CD4-positive, alpha-beta T cell treated with Interleukin-15 for 1 hour (primary cell): ENCODE results near the gene GLT8D2.

Experiments used
- DNase-seq: peaks from one replicate; pipeline ENCODE4 v3.0.0-alpha.2; 2020

Gene GLT8D2

GRCh38 chr12:104049903-104050356 lies at the start of gene GLT8D2:
TSS of gene GLT8D2 (minus strand) at chr12:104050187. CDS start at chr12:104019648, 30,539 bp downstream.
- DNase-seq: no peak

DNA sequence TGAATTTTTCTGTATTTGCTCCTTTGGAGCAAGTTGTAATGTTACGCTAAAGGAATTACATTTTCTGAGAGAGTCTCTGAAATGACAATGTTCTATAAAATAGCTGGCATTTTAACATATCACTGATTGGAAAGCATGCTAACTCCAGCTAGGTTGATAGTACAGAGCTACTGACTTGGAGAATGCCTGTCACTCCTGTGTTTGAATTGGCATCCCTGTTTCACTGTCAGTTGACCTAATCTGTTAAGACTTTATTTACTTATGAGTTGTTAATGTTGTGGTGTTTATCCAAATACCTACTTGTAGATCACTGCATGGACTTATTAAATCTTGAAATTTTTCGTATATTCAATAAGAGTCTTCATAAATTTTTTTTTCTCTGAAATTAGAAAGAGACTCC lies 48.0 kb upstream of the GLT8D2 start:
- DNase-seq: no peak

DNA sequence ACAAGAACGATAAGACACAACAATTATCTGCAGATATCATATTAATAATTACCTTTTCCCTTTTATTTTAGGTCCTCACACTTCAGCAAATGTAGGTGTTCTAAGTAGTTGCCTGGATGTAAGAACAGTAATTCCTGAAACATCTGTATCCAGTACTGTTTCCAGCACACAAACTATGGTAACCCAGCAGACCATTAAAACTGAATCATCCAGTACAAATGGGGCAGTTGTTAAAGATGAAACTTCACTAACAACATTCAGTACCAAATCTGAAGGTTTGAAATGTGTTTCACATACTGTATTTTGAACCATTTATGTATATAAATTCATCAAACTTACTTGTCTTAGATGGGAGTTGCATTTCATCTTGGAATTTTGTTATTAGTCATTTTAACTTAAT lies 45.3 kb upstream of the GLT8D2 start:
- no peak for DNase-seq

GRCh38 chr12:104094284-104094683 lies 44.3 kb upstream of the GLT8D2 start:
- no peak for DNase-seq

DNA sequence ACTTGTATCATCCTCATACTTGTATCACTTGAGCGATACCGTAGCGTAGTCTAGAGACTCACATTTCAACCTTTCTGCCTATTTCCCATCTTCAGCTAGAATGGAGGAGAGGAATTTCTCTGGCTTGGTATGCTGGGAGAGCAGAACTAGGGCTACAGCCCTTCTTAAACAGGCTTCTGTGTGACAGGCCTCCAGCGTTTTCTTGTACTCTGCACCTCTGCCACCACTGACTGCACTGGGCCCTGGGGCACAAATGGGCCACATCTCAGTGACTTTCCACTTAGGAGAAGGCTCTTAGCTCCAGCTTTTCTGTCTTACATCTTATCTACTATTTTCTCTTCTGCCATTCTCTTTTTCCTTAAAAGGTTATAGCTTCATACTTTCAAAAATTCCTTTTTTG lies 41.1 kb upstream of the GLT8D2 start:
- no peak for DNase-seq

GRCh38 chr12:104090685-104091084 lies 40.7 kb upstream of the GLT8D2 start:
- DNase-seq: no peak

DNA sequence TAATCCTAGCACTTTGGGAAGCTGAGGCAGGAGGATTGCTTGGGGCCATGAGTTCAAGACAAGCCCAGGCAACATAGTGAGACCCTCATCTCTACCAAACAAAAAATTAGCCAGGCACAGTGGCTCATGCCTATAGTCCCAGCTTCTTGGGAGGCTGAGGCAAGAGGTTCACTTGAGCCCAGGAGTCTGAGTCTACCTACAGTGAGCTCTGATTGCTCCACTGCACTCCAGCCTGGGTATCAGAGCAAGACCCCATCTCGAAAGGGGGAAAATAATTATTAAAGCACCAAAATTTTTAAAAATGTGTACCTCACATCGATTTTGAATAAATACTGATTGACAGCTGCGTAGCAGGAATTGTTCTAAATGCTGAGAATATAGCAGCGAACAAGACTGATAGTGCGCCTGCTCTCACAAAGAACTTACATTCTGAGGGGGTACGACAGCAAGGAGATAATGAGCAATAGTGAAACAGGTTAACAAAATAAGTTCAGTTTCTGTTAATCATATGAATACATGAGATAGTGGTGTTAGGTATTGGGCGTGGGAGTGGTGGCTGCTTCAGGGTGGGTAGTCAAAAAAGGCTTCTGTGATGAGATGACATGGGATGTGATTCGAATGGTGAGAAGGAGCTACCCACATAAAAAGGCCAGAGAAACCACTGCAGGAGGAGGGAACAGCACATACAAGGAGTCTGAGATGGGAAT lies 33.9 kb upstream of the GLT8D2 start:
- DNase-seq: no peak

DNA sequence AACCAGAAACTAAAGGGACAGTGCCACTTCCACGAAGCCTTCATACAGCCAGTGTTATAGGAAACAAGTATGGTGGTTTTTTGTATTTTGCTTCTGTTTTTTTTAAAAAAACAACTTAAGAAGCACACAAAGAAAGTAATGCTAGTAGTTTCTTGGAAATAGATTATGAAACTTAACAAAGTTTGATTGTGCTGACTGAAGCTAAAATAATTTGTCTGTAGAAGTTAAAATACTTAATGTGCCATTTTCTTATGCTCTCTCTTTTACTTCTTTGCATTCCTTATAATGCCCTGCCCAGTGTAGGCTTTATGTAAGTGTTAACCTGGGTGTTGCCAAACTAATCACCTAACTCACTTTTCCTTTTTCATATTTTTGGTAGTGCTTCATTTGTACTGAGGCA lies 30.8 kb upstream of the GLT8D2 start:
- no peak for DNase-seq

DNA sequence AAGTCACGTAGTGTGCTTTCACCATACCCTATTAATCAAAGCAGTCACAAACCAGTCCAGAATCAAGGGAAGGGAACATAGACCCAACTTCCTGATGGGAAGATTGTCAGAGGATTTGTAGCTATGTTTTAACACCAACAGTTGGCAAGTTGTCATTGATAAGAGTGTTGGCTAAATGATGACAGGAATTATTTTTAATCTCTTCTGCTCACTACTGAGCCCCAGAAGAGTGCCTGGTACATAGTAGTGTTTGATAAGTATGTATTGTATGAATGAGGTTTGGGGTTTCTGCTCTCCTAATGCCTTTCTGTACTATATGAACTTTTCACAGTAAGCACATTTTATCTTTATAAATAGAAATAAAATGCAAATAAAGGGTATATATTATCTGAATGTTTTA lies 29.0 kb upstream of the GLT8D2 start:
- no peak for DNase-seq

DNA sequence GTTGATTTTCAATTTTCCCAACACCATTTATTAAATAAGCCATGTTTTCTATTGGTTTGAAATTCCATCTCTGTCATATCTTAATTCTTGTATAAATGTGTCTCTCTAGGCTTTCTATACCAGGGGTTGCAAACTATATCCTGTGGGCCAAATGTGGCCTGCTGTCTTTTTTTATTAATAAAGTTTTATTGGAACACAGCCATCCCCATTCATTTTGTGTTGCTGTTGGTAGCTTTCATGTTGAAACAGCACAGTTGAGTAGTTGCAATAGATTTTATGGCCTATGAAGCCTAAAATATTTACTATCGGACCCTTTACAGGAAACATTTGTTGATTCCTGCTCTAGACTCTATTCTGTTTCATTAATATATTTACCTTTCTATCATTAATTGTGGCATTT lies 23.7 kb upstream of the GLT8D2 start:
- DNase-seq: no peak

DNA sequence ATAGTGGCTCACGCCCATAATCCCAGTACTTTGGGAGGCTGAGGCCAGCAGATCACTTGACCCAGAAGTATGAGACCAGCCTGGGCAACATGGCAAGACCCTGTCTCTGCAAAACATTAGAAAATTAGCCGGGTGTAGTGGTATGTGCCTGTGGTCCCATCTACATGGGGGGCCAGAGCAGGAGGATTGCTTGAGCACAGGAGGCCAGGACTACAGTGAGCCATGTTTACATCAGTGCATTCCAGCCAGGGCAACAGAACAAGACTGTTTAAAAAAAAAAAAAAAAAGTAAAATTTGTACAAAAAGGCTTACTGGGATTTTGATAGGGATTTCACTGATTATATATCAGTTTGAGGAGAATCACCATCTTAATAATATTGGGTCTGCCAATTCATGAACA lies 22.1 kb upstream of the GLT8D2 start:
- no peak for DNase-seq

- no peak for DNase-seq
Measured at GRCh38 chr12:104064842-104065427, 14.9 kb upstream of the GLT8D2 start.

GRCh38 chr12:104064031-104064841 lies 14.2 kb upstream of the GLT8D2 start, which contains the start of gene HCFC2:
TSS of gene HCFC2 (plus strand) at chr12:104064531. CDS start at chr12:104064561, 30 bp downstream.
- DNase-seq: peak; percentile 87

DNA sequence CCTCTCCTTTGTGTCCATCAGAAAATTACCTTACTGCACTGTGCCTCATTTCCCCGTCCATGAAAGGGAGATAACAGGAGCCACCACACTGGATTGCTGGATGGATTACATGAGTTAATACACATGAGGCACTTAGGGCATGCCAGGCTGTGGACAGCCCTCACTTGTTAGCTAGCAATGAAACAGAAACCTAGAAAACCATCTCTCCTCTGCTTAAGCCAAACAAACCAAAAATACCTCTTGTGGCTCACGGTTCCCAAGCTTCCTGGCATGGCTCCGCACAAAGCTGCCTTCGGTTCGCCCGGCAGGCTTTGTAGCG lies 13.7 kb upstream of the GLT8D2 start:
- DNase-seq: no peak

- DNase-seq: no peak
Measured at GRCh38 chr12:104060791-104061190, 10.8 kb upstream of the GLT8D2 start.

GRCh38 chr12:104059963-104060362 lies 10.0 kb upstream of the GLT8D2 start:
- no peak for DNase-seq

DNA sequence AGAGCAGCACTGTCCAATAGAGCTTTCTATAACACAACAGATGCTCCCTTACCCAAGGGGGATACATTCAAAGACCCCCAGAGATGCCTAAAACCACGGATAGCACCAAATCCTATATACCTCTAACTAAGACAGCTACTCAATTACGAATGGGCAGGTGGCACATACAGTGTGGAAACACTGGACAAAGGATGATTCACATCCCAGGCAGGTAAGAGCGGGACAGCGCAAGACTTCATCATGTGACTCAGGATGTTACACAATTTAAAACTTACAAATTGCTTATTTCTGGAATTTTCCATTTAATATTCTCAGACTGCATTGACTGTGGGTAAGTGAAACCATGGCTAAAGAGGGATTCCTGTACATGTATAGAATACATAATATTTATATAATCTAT lies 8.8 kb upstream of the GLT8D2 start:
- no peak for DNase-seq

DNA sequence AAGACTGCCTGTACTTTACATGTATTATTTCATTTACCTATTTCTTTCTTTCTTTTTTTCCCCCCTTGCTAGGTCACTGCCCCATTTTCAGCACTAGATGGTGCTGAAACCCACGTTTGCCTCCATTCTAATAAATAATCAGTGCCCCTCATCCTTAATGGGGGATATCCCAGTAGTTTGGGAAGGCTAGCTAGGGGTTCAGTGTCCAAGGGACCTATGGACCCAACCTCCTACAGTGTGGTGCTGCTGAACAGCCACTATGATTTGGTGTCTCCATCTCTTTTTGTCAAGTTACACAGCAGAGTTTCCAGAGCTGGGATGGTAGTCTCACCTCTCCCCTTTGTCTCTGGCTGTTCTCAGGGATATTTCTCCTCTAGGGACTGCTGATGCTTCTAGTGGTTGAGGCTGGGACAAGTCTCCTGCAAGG lies 7.8 kb upstream of the GLT8D2 start:
- no peak for DNase-seq

DNA sequence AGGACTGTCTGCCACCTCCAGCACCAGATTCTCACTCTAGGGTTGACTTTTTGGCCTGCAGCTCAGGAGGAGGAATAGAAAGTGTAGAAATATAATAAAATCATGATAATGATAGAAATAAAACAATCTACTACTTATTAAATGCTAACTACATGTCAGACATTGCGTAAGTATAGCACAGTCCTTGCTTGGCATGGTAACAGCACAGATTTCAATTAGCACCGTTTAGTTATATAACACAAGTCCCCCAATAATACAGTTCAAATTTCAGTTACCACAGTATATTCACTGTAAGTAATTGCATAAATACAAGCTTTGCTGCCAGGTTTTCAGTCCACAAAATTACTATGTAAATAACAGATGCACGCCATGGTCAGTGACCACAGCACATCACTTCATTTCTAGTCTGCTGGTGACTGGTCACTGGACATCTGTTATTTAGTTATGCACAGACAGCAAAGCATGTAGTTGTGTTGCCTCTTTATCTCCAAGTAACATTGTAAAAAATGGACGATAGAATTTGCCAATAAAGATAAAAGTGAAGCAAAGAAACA lies 6.5 kb upstream of the GLT8D2 start:
- no peak for DNase-seq

DNA sequence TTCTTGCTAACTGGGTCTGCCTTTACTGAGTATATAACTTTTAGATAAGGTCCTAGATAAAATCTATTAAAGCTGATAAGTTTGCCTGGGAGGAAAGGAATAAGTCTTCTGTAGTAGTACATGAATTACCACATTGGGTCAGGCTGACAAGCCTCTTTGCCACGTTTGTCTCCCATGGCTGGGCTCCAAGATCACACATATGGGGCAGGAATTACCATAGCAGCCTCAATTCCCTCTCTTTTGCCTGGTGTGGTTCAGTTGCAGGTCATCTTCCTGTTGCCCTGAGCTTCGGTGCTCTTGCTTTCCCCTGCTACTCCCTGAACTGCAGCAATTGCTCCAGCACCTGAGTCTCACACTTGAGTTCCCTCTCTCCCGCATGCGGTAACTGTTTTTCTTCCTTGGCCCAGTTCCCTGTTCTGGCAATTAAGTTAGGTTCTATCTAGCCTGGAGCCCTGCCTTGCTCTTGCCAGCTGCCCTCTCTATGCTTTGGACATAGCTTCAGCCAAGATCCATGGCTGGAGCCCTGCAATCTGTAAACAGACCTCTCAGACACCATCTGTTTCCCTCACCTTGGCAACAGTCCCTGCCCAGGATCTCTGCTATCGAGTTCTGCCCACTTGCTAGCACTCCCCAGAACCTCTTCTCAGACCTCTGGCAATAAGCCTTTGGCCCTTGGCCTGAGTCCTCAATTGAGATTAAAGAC lies 5.8 kb upstream of the GLT8D2 start:
- DNase-seq: no peak

DNA sequence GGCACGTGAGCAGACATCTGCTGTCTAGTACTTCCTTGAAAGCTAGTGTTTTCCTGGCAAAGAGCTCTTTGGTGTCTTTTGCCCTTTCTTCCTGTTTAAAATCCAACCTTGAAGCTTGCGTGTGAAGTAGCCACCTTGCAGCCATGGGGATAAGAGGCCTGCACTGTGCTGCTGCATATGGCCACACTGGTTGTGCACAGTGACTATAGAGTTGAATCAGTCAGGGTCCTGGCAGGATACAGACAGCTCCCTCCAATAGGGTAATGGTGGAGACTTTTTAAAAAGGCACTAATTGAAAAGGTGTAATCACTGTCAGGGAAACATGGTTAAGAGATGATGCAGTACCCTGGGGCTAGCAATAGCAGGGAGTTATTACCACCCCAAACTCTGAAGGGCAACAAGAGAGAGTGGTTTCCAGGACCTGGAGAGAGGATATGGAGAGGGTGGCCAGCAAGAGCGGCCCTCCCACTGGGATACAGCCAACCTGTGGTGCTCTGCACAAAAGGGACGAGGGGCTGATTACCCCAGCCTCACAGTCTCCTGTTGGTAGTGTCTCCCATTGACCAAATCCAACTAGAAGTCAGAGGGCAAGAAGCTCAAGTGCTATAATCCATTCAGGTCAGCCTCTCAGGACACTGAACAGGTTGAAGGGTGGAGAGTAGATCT lies 4.8 kb upstream of the GLT8D2 start:
- no peak for DNase-seq

DNA sequence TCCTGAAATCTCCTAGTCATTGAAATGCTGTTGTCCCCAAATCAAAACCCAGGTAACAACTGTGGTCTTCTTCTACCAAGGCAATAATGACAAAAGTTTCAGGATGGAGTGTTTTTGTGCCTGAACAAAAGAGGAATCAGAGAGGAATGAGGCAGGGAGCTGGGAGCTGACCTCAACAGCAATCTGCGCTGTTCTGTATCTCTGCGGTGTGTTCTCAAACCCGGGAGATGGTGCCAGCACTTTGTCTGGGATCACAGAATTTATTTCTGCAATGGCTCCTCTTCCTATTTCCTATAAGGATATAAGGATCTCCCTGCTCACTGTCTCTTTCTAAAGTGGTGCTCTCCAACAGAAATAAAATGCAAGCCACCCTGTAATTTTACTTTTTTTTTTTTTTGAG lies 449 bp upstream of the GLT8D2 start:
- no peak for DNase-seq
